HUES48 (cell line): Measurements from ENCODE around the gene SLC25A25.

Experiments used
- H3K27ac ChIP-seq: one replicate; pipeline ENCODE4 v1.7.0; 2013; ENCODE audit warnings: low read depth, low read length, inconsistent platforms
- H3K27me3 ChIP-seq: 2 replicates; pipeline ENCODE4 v1.6.1; 2013; ENCODE audit warnings: mild to moderate bottlenecking, low read length; ENCODE audit not compliant: control insufficient read depth, insufficient read depth
- H3K36me3 ChIP-seq: 2 replicates; pipeline ENCODE4 v1.6.1; 2013; ENCODE audit warnings: low read length; ENCODE audit not compliant: control insufficient read depth, insufficient read depth
- H3K4me1 ChIP-seq: 2 replicates; pipeline ENCODE4 v1.6.1; 2013; ENCODE audit warnings: mild to moderate bottlenecking, low read length; ENCODE audit not compliant: control insufficient read depth, insufficient read depth
- H3K4me3 ChIP-seq: 2 replicates; pipeline ENCODE4 v1.5.1; 2013; ENCODE audit warnings: mild to moderate bottlenecking, low read depth, low read length
- H3K9ac ChIP-seq: 2 replicates; pipeline ENCODE4 v1.6.1; 2013; ENCODE audit warnings: mild to moderate bottlenecking, low read depth, low read length, moderate library complexity
- H3K9me3 ChIP-seq: 2 replicates; pipeline ENCODE4 v1.6.1; 2013; ENCODE audit warnings: low read length; ENCODE audit not compliant: control insufficient read depth, insufficient read depth

The SLC25A25 gene

GRCh38 chr9:128145536-128145935 is 77.5 kb downstream of the SLC25A25 start:
- Histone ChIP-seq H3K27ac (no peak overlapping the region), H3K4me1 (0 out of 2 replicates have a peak, but pooled peaks cover 4% of the 10 kb centered on the region), H3K4me3 (no peak overlapping the region), H3K9ac (no peak overlapping the region), H3K36me3 (no peaks in the 10 kb centered on the region), H3K9me3 (no peaks in the 10 kb centered on the region), H3K27me3 (no peaks in the 10 kb centered on the region)

DNA sequence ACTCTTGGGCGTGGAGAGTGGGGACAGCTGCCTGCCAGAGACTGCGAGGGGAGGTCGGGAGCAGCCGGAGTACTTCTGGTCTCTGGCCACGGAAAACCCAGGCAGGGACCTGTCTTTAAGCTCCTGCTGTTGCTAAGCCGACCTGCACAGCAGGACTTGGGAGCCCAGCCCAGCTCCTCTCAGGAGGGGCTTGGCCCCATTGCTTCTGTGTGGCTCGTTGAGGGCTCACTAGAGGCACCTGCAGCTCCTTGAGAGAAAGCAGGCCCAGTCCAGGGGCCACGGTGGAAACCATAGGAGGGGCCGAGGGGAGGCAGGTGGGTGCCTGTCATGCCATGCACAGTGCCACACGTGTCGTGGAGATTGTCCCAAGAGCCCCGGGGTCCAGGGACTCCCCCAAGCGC is 77.9 kb downstream of the SLC25A25 start:
- H3K27me3 ChIP-seq, result no peaks in the 10 kb centered on the region
- H3K27ac ChIP-seq, result no peak overlapping the region
- H3K9ac ChIP-seq, result no peak overlapping the region

DNA sequence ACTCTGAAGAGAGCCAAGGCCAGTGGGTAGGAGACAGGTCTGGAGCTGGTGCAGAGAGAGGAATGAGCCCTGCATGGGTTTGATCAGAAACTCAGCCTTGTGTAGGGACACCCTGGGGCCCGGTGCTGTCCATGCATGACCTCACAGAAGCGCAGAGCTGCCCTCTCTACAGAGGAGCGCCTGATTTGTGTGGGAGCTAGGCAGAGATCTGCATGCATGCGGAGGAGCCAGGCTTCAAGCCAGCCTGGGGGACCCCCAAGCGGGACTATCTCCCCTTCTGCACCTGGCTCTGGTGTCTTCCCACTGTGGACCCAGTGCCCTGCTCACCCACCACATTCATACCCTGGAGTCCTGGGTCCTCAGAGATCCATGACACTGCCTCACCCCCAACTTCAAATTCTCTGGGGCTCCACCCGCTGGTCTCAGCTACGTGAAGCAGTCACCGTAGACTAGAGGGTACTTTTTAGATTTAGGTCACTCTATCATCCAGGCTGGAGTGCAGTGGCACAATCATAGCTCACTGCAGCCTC is 78.6 kb downstream of the SLC25A25 start:
- Histone ChIP-seq H3K4me1 (peaks cover 7% of the 10 kb centered on the region; the same call in 1 of the 2 replicates), H3K36me3 (no peaks in the 10 kb centered on the region), H3K27ac (no peak overlapping the region), H3K27me3 (no peaks in the 10 kb centered on the region), H3K9me3 (no peaks in the 10 kb centered on the region), H3K4me3 (no peak overlapping the region), H3K9ac (no peak overlapping the region)

More for the DNA sequence above, 77.9 kb downstream of the SLC25A25 start:
- Histone ChIP-seq H3K4me3 (no peak overlapping the region), H3K4me1 (peaks cover 6% of the 10 kb centered on the region; the same call in 1 of the 2 replicates), H3K9me3 (no peaks in the 10 kb centered on the region), H3K36me3 (no peaks in the 10 kb centered on the region)

- Histone ChIP-seq H3K4me3 (no peak overlapping the region), H3K36me3 (no peaks in the 10 kb centered on the region), H3K4me1 (peaks cover 7% of the 10 kb centered on the region; the same call in 1 of the 2 replicates), H3K9me3 (no peaks in the 10 kb centered on the region), H3K27me3 (no peaks in the 10 kb centered on the region), H3K9ac (no peak overlapping the region), H3K27ac (no peak overlapping the region)
Measured at GRCh38 chr9:128148509-128149000, 80.5 kb downstream of the SLC25A25 start.

GRCh38 chr9:128149001-128149701 is 81.1 kb downstream of the SLC25A25 start, which contains the start of gene LCN2:
Gene LCN2, plus strand, starts transcription at chr9:128149453. Its CDS starts 73 bp downstream, at chr9:128149526.
- Histone ChIP-seq H3K4me3 (no peak within 1 kb of the TSS), H3K9ac (no peak within 1 kb of the TSS), H3K4me1 (peaks cover 7% of the 10 kb centered on the region; the same call in 1 of the 2 replicates), H3K36me3 (no peaks in the 10 kb centered on the region), H3K27ac (no peak within 1 kb of the TSS), H3K9me3 (no peaks in the 10 kb centered on the region), H3K27me3 (no peaks in the 10 kb centered on the region)

- no peaks in the 10 kb centered on the region for H3K36me3 ChIP-seq
- H3K4me3 ChIP-seq, result no peak overlapping the region
- H3K4me1 ChIP-seq, result peaks cover 7% of the 10 kb centered on the region; the same call in 1 of the 2 replicates
- no peaks in the 10 kb centered on the region for H3K27me3 ChIP-seq
- no peaks in the 10 kb centered on the region for H3K9me3 ChIP-seq
- H3K9ac ChIP-seq, result no peak overlapping the region
- H3K27ac ChIP-seq, result no peak overlapping the region
Measured at GRCh38 chr9:128149951-128150593, 82.0 kb downstream of the SLC25A25 start.

DNA sequence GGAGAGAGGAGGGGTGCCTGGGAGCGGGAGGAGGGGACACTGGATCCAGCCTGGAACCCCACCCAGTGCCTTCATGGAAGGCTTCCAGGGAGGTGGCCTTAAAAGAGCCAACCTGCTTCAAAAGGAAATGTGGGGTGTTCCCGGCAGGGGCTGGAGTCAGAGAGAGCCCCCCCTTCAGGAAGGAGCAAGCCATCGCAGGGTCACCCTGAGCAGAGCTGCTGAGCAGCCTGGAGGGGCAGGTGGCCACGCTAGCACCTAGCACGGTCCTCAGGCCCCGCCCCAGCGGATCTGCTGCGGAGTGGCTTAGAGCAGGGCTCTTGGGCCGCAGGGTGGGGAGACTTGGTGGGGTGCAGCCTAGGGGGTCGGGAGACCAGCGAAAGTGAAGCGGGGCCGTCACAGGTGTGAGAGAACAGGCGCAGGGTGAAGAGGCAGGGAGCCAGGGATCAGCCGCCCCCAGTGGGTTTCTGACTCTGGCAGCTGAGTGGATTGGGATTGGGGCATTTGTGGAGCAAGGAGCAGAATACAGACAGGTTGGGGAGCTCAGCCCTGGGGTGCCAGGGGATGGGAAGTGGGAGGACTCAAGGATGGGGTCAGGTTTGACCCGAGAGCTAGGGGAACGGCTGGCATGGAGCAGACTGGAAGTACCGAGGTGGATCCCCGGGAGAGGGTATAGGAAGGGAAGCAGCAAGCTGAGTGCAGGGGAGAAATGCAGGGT is 82.7 kb downstream of the SLC25A25 start:
- no peaks in the 10 kb centered on the region for H3K36me3 ChIP-seq

DNA sequence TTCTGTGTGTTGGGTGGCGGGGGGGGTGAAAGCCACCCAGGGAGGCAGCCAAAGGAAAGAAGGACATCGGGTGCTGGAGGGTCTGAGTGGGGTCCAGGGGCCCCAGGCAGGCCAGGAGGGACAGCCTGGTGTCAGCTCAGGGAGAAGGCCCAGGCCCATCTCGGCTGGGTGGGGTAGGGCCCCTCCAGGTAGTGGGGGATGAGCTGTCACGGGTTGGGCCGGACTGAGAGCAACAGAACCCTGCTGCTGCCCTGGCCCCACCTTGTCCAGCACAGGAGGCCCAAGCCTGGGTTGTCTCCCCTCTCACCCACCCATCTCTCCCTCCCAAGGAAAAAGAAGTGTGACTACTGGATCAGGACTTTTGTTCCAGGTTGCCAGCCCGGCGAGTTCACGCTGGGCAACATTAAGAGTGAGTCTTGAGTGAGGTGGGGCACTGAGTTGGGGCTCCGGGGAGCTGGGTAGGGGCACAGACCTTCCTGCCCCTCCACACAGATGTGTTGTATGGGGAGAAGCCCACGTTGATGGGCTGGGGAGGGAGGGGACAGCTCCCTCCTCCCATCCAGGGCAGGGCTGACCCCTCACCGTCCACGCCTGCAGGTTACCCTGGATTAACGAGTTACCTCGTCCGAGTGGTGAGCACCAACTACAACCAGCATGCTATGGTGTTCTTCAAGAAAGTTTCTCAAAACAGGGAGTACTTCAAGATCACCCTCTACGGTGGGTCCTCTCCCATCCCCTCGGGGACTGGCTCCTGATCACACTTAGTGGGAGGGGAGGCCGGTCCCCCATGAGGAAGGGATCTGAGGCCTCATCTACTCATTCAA is 83.5 kb downstream of the SLC25A25 start:
- no peak overlapping the region for H3K9ac ChIP-seq
- no peak overlapping the region for H3K4me3 ChIP-seq
- H3K4me1 ChIP-seq, result peaks cover 7% of the 10 kb centered on the region; the same call in 1 of the 2 replicates
- H3K36me3 ChIP-seq, result no peaks in the 10 kb centered on the region
- no peak overlapping the region for H3K27ac ChIP-seq
- no peaks in the 10 kb centered on the region for H3K9me3 ChIP-seq
- no peaks in the 10 kb centered on the region for H3K27me3 ChIP-seq

More for the DNA sequence above, 82.7 kb downstream of the SLC25A25 start:
- no peak overlapping the region for H3K4me3 ChIP-seq
- peaks cover 7% of the 10 kb centered on the region; the same call in 1 of the 2 replicates for H3K4me1 ChIP-seq
- H3K9me3 ChIP-seq, result no peaks in the 10 kb centered on the region
- no peaks in the 10 kb centered on the region for H3K27me3 ChIP-seq
- H3K9ac ChIP-seq, result no peak overlapping the region
- H3K27ac ChIP-seq, result no peak overlapping the region

DNA sequence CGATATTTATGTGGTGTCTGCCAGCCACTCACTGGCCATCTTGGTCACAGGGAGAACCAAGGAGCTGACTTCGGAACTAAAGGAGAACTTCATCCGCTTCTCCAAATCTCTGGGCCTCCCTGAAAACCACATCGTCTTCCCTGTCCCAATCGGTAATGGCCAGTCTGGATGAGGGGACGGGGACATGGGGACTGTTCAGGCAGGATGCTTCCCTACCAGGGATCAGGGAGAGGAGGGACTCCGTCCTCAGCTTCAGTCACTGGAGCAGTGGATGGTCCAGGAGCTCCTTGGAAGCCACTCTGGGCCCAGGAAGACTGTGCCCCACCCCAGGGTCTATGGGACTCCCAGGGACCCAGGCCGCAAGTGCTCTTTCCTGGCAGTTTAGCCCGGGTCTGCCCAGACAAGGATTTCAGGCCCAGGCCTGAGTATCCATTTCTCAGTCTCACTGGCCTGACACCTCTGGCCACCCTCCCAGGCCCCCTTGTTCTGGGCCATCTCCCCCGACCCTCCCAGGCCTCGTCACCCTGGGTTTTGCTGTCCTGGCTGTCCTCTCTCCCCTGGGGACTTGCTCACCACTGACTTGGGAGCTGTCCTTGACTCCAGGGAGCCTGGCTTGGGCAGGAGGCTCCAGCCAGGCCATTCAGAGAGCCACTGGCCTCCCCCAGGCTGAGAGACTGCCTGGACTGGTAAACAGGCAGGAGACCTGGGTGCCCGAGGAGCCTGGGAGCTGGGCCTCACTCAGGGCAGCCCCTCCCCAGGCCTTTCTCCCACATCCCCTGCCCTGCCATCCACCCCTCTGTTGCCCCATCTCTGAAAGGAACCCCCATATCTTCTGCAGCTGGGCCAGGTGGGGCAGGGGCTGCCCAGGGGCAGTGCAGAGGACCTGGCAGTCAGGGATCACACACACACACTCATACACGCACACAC is 84.4 kb downstream of the SLC25A25 start:
- no peak overlapping the region for H3K4me3 ChIP-seq
- no peak overlapping the region for H3K27ac ChIP-seq
- no peaks in the 10 kb centered on the region for H3K36me3 ChIP-seq
- H3K9me3 ChIP-seq, result no peaks in the 10 kb centered on the region
- H3K9ac ChIP-seq, result no peak overlapping the region
- no peaks in the 10 kb centered on the region for H3K27me3 ChIP-seq
- H3K4me1 ChIP-seq, result peaks cover 7% of the 10 kb centered on the region; the same call in 1 of the 2 replicates
